T47D (cell line): ENCODE measurements around the gene ZFP42.
"Not testable (repeated sequence)": the region's sequence is repeated elsewhere in the genome, so short reads cannot be mapped to it uniquely, and the experiment has no call there.

Experiments
- DNase-seq, 2 experiments: peaks; one replicate each; pipeline versions ENCODE4 v3.0.0 to v3.0.0-alpha.2; 2011 to 2012; ENCODE audit warnings: low read depth in 1 of 2, low spot score in 1 of 2
- JUND ChIP-seq: IDR thresholded peaks from 2 replicates; pipeline ENCODE4 v1.6.1; 2012; ENCODE audit warnings: low read depth
- in situ Hi-C: cut with HindIII; loops from 2 replicates; pipeline ENCODE4 v1.10.0; 2016; ENCODE audit warnings: low sequenced_read_pairs, low pct_unique_long_range_greater_than_20kb

The ZFP42 gene

DNA sequence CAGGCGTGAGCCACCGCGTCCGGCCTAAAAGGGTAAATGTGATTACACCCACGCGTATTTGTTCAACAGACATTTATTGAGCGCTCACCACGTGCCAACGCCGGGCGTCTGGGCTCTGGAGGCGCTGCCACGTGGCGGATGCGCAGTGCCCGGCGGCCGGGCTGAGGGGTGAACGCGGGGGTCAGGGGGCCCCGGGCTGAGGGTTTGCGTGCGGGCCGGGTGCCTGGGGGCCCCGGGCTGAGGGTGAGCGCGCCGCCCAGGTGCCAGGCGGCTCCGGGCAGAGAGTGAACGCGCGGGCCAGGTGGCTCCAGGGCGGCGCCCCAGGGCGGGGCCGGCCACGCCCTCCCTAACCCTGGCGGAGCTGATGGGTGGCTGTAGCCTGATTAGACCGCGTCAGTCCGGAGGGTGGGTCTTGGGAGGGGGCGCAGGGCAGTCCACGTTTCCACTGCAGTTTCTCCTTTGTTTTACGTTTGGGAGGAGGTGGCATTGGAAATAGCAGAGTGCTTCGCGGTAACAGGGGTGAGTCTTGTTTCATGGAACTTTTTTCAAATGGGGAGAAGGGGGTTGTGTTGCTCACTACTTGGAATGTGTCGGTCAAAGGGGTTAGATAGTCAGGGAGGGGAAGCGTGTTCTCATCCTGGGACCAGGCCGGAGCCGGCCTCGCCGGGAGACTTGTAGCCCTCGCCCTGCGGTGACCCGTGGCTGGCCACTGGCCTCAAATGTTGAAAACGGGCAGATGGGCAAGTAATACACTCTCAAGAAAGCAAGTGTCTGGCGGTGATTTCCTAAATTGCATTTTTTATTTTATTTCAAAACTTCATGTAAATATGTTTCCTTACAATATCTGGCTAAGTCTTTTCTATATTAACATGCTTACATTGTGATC is at the start of gene ZFP42:
Gene ZFP42 (plus strand): TSS at position 450 of the 886 bp plus-strand sequence. CDS start 7,037 bp downstream, outside the sequence.
- TF ChIP-seq JUND: no peak
- DNase-seq: no peak
- in situ Hi-C loops: no loop called here

DNA sequence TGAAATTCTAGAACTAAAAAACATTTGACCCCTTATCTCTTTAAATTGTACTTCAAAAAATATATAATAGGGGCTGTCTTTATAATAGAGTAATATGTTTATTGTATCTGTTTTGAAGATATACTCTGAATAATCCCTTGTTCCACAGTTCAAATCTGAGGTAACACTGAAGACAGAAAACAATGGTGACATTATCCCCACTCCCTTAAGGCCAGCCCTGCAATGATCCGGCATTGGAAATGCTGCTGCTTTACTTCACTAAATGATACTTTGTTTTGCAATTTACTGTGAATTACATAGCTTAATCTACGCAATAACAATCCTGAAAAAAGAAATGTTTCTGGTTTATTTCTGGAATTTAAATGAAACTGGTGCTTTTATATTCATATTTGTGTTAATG is 34.4 kb upstream of the ZFP42 start:
- no peak for DNase-seq
- in situ Hi-C loops: no loop called here
- TF ChIP-seq JUND: no peak

DNA sequence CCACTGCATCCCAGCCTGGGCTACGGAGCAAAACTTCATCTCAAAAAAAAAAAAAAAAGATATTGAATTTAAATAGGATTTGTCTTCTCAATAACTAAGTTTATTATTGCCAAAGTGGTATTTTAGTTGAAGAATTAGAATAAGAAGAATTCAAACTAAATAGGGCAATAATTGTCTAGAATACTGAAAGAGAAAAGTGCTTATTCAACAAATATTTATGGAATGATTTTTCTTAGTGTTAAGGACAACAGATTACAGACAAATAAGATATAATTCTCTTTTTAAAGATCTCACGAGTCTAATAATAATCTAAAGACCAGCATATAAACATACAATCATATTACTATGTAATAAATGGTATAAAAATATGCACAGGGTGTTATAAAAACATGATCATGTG is 33.6 kb upstream of the ZFP42 start:
- in situ Hi-C loops: no loop called here
- DNase-seq: no peak
- no peak for TF ChIP-seq JUND

DNA sequence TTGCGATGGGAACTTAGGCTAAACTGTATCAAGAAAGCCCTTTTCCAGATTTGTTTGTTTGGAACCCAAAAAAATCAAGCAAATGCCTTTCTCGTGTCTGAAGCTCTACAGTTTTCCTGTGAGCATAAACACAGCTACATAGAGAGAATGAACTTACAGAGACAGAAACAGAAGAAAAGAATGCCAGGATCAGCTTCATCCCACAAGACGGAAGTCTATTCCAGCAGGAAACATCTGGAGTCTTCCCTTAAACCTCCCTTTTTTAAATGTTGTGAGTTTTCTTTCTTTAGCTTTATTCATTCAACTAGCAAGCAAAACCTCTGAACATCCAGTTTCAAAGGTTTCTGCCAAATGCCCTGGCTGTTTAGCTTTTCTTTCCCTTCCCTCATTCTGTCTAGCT is 32.6 kb upstream of the ZFP42 start:
- in situ Hi-C loops: no loop called here
- no peak for TF ChIP-seq JUND
- DNase-seq: no peak

DNA sequence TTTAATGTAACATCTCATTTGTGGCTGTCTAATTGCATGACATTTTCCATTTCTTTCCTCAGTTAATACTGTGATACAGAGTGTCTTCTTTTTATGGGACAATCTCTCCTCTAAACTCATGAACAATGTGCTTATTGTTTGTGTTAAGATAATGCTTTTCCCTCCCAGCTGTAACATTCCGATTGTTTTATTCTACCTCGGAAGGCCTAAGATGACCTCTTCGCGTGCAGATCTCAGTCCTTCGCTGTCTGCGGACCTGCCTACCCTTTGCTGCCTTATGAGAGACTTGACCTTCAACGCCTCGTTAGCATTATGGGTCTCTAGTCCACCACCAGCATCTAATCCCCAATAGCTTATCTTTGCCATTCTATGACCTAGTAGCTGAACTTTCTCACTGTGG is 29.8 kb upstream of the ZFP42 start:
- in situ Hi-C loops: no loop called here
- no peak for TF ChIP-seq JUND
- DNase-seq: no peak

DNA sequence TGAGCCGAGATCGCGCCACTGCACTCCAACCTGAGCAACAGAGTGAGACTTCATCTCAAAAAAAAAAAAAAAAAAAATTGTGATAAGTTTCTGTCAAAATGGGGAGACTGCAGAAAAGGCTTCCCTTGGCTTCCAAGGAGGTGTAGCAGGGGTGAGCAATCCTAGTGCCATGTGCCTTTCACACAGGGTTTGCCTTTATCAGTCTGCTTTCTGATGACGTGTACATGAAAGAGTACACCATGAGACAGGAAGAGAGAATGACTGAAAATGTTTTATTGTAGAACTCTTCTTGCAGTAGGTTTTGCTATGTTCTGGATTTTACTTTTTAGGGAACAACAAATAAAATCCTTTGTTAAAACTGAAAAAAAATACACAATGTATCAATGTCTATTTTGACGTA is 23.4 kb upstream of the ZFP42 start:
- in situ Hi-C loops: no loop called here
- DNase-seq: no peak
- no peak for TF ChIP-seq JUND

DNA sequence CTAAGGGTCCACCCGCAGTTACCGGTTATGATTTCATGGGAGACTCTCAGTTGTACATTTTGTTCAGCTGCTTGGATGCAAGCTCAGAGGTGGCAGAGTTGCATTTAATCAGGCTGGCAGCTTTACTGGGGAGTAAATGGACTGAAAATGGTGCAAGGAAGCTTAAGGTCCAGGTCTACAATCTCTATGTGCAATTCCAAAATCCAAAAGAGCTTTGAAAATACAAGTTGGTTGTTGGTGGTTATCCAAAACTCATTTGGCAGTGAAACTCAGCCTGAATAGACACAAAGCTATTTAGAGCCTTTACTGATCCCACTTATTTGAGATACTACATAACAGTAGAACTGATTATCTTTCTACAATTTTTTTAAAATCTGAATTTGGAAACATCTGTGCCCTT is 11.8 kb upstream of the ZFP42 start:
- TF ChIP-seq JUND: no peak
- in situ Hi-C loops: no loop called here
- DNase-seq: no peak

DNA sequence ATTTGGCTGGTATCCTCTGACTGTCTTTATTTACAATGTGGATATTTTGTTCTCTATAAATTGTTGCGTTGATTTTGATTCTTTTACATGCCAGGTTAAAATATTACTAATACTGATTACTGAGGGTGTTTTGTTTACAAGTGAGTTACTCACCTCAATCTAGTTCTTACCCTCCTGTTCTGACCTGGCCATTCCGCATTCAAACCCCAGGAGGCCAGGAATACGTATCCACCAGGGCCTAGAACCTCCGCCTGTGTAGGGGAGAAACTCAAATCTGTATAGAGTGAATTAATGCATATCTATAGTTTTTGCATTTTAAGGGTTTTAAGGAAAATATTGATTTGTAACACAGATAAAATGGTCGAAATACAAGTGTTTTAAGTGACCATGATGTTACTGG is 2.6 kb upstream of the ZFP42 start:
- in situ Hi-C loops: no loop called here
- DNase-seq: no peak
- TF ChIP-seq JUND: no peak

DNA sequence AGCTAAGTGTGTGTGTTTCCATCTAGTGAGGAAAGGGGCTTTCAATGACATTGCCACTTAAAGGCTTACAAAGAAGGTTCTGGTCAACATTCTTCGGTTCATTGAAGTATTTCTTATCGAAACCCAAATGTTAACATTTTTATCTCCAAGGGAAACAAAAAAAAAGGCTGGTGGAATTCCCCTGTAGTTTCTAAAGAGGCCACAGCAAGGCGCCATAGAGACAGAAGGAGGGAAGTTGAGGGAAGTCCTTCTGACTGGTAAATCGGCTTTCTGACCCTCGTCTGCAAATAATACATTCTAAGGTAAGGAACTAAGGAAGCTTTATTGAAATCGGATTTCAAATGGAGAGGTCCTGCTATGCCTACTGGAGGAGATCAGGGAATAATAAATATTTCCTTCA is 1.7 kb upstream of the ZFP42 start:
- TF ChIP-seq JUND: no peak
- peak; percentile 20 to 53 for DNase-seq
- in situ Hi-C loops: no loop called here

DNA sequence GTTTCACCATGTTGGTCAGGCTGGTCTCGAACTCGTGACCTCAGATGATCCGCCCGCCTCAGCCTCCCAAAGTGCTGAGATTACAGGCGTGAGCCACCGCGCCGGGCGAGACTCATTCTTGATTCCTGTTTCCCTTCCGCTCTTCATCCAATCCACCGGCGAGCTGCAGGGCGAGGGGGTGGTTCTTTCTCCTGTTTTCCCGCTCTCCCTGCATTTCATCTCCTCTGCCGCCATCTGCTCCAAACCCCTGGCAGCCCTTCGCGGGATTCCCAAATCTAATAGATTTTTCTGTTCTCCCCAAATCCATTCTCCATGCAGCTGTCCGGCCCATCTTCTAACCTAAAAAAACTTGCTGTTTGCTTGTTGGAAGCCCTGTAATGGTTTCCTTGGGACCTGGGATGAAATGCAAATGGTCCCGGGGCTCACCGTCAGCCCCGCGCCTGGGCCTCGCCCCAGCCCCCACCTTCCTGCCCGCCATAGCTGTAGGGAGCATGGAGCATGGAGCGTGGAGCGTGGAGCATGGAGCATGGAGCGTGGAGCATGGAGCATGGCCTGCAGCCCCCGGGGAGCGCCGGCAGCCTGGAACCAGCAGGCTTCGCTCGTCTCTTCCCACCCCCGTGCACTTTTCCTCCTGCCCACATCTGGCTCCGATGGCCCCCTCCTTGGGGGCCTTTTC is 1.1 kb downstream of the ZFP42 start:
- in situ Hi-C loops: no loop called here
- TF ChIP-seq JUND: no peak
- no peak for DNase-seq

DNA sequence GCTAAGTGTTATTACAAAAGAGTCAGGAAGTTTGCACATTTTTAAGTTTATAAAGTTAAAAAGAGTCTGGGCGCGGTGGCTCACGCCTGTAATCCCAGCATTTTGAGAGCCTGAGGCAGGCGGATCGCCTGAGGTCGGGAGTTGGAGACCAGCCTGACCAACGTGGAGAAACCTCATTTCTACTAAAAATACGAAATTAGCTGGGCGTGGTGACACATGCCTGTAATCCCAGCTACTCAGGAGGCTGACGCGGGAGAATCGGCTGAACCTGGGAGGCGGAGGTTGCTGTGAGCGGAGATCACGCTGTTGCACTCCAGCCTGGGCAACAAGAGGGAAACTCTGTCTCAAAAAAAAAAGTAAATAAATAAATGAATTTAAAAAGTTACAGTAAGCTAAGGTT is 2.4 kb downstream of the ZFP42 start:
- DNase-seq, in situ Hi-C loops: not testable (repeated sequence)

DNA sequence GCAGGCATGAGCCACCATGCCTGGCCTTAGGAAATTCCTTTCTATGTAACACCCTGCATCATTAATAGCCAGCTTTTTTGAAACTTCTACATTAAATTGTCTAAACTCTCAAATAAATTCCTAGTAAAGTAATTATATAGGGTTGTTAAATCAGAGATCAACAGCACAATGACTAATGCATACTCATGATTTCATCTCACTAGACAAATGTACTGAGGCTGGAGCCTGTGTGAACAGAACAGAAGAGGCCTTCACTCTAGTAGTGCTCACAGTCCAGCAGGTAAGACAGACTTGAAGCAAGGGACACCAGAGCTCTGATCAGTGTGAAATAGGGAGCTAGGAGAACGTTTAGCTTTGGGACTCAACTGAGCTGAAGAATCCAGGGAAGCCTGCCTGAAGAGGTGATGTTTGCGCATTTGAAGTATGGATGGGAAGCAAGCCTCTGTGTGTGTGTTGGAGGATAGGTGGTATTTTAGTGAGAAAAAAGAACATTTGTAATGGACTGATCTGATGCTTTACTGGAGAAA is 3.9 kb downstream of the ZFP42 start:
- no peak for TF ChIP-seq JUND
- in situ Hi-C loops: no loop called here
- DNase-seq: no peak

DNA sequence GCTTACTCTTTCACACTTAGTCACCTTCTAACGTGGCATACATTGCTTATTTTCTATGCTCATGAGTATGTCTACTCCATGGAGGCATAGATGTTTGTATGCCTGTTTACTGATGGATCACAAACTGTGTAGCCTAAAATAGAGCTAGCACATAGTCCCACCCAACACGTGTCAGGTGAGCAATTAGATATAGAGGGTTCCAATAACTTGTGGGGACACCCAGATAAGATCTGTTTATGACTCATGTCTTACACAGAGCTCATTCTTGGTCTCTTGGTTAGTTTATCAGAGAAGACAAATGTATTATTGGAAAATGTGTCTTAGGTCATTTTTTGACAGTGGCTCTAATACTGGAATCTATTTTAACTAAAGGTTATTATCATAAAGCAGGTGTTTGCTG is 6.8 kb downstream of the ZFP42 start:
- no peak for DNase-seq
- in situ Hi-C loops: no loop called here
- TF ChIP-seq JUND: no peak
